Liver (tissue), 9 donors: ENCODE data around the gene ARMS2. TPM values are rescaled to one million over a fixed set of nuclear protein-coding genes. Genes with fewer than 3 reads are reported as not detected.

Experiments used
- DNase-seq: peaks from one replicate; pipeline ENCODE4 v3.0.0-alpha.2; 2017; ENCODE audit warnings: low spot score
- H3K27ac ChIP-seq, 2 donors: one replicate each; pipeline ENCODE4 v1.7.0; 2013; ENCODE audit warnings: inconsistent platforms in 2 of 2, low read length in 2 of 2, control low read depth in 1 of 2, low read depth in 1 of 2, mild to moderate bottlenecking in 1 of 2
- H3K27me3 ChIP-seq, 4 donors: one replicate each; pipeline versions ENCODE4 v1.6.1 to v1.7.0; 2013; ENCODE audit warnings: low read length in 3 of 4, inconsistent platforms in 1 of 4, mild to moderate bottlenecking in 1 of 4, moderate library complexity in 1 of 4; ENCODE audit not compliant: control insufficient read depth in 4 of 4, insufficient read depth in 4 of 4
- H3K36me3 ChIP-seq, 4 donors: one replicate each; pipeline versions ENCODE4 v1.6.1 to v1.7.0; 2013; ENCODE audit warnings: low read length in 3 of 4, mild to moderate bottlenecking in 3 of 4, low read depth in 1 of 4, moderate library complexity in 1 of 4; ENCODE audit not compliant: control insufficient read depth in 4 of 4, insufficient read depth in 3 of 4
- H3K4me1 ChIP-seq, 4 donors: one replicate each; pipeline versions ENCODE4 v1.6.1 to v1.7.0; 2013; ENCODE audit warnings: low read length in 3 of 4, mild to moderate bottlenecking in 3 of 4, moderate library complexity in 1 of 4; ENCODE audit not compliant: control insufficient read depth in 4 of 4, insufficient read depth in 4 of 4
- H3K4me3 ChIP-seq, 3 donors: one replicate each; pipeline versions ENCODE4 v1.6.1 to v1.7.0; 2013; ENCODE audit warnings: low read length in 3 of 3, control low read depth in 1 of 3, low read depth in 1 of 3, mild to moderate bottlenecking in 1 of 3
- H3K9ac ChIP-seq, 2 donors: one replicate each; pipeline ENCODE4 v1.7.0; 2013; ENCODE audit warnings: low read length in 2 of 2, mild to moderate bottlenecking in 2 of 2, moderate library complexity in 2 of 2, control low read depth in 1 of 2, low read depth in 1 of 2
- H3K9me3 ChIP-seq, 4 donors: one replicate each; pipeline versions ENCODE4 v1.6.1 to v1.7.0; 2013; ENCODE audit warnings: low read length in 3 of 4; ENCODE audit not compliant: control insufficient read depth in 4 of 4
- CTCF ChIP-seq: fragments of 150-350 bp; IDR thresholded peaks from 2 replicates; pipeline ENCODE4 v1.5.1; 2017; ENCODE audit warnings: improper control_type of control experiment, low read depth, low read length; ENCODE audit not compliant: missing input control
- EGR1 ChIP-seq, 2 donors: IDR thresholded peaks; 2 replicates each; pipeline ENCODE4 v1.6.1; 2016 to 2018; ENCODE audit warnings: antibody characterized with exemption in 2 of 2, low read depth in 2 of 2
- FOXA1 ChIP-seq: IDR thresholded peaks from 2 replicates; pipeline ENCODE4 v1.6.1; 2016; ENCODE audit warnings: antibody characterized with exemption
- FOXA2 ChIP-seq: IDR thresholded peaks from 2 replicates; pipeline ENCODE4 v1.6.1; 2016; ENCODE audit warnings: antibody characterized with exemption
- GABPA ChIP-seq, 2 donors: IDR thresholded peaks in 1 of 2; conservative IDR thresholded peaks in 1 of 2; 2 replicates each; pipeline ENCODE4 v1.6.1; 2016; ENCODE audit warnings: antibody characterized with exemption in 2 of 2, mild to moderate bottlenecking in 1 of 2, moderate library complexity in 1 of 2
- HNF4G ChIP-seq: IDR thresholded peaks from 2 replicates; pipeline ENCODE4 v1.6.1; 2016; ENCODE audit warnings: antibody characterized with exemption
- JUND ChIP-seq, 2 donors: IDR thresholded peaks; 2 replicates each; pipeline ENCODE4 v1.6.1; 2016; ENCODE audit warnings: antibody characterized with exemption in 2 of 2
- MAX ChIP-seq: IDR thresholded peaks from 2 replicates; pipeline ENCODE4 v1.6.1; 2016; ENCODE audit warnings: antibody characterized with exemption
- NR2F2 ChIP-seq: IDR thresholded peaks from 2 replicates; pipeline ENCODE4 v1.6.1; 2016; ENCODE audit warnings: antibody characterized with exemption
- RAD21 ChIP-seq, 2 donors: IDR thresholded peaks; 2 replicates each; pipeline ENCODE4 v1.6.1; 2016; ENCODE audit warnings: antibody characterized with exemption in 2 of 2, mild to moderate bottlenecking in 2 of 2
- REST ChIP-seq: IDR thresholded peaks from 2 replicates; pipeline ENCODE4 v1.6.1; 2016; ENCODE audit warnings: antibody characterized with exemption, mild to moderate bottlenecking
- RXRA ChIP-seq, 2 donors: IDR thresholded peaks; 2 replicates each; pipeline ENCODE4 v1.6.1; 2017 to 2018; ENCODE audit warnings: antibody characterized with exemption in 2 of 2, mild to moderate bottlenecking in 1 of 2
- SP1 ChIP-seq: IDR thresholded peaks from 2 replicates; pipeline ENCODE4 v1.6.1; 2018; ENCODE audit warnings: antibody characterized with exemption, mild to moderate bottlenecking
- TAF1 ChIP-seq: conservative IDR thresholded peaks from 2 replicates; pipeline ENCODE4 v1.6.1; 2016; ENCODE audit warnings: antibody characterized with exemption, mild to moderate bottlenecking
- YY1 ChIP-seq: IDR thresholded peaks from 2 replicates; pipeline ENCODE4 v1.6.1; 2016; ENCODE audit warnings: antibody characterized with exemption, mild to moderate bottlenecking
- ZBTB33 ChIP-seq: IDR thresholded peaks from 2 replicates; pipeline ENCODE4 v1.6.1; 2016; ENCODE audit warnings: antibody characterized with exemption
- WGBS: extraction: QIAGEN DNeasy Blood & Tissue Kit; methylation state at CpG from one replicate; pipeline ENCODE4 v1.1.7; 2013; 5-methylcytosine and 5-hydroxymethylcytosine counted together
- polyA plus RNA-seq, 2 donors: library from polyadenylated mRNA; stranded (reverse) in 1 of 2; unstranded in 1 of 2; fragments of 200-250 nt in 1 of 2; fragments of >200 nt in 1 of 2; fragmentation: Nextera tagmentation in 1 of 2; extraction: Ambion mirVana in 1 of 2; gene quantifications; one replicate each; pipeline versions ENCODE4 v1.2.1 to v1.2.3, GENCODE V29; 2013 to 2015
- total RNA-seq, 2 donors: library from RNA; depleted of rRNA; stranded (reverse); fragments of >200 nt; gene quantifications; one replicate each; pipeline ENCODE4 v1.2.3, GENCODE V29; 2014
- TF ChIP-seq, protein P1 (sequence below): IDR thresholded peaks from 2 replicates; pipeline ENCODE4 v1.6.1; 2016; ENCODE audit warnings: antibody characterized with exemption
- donor health status: healthy.
- donor health status: healthy.
- donor health status: healthy.
- donor health status: healthy.
- donor health status: healthy.

ARMS2 gene
- total and polyA plus RNA-seq, 4 donors, result 0.17 TPM; not detected in 3

DNA sequence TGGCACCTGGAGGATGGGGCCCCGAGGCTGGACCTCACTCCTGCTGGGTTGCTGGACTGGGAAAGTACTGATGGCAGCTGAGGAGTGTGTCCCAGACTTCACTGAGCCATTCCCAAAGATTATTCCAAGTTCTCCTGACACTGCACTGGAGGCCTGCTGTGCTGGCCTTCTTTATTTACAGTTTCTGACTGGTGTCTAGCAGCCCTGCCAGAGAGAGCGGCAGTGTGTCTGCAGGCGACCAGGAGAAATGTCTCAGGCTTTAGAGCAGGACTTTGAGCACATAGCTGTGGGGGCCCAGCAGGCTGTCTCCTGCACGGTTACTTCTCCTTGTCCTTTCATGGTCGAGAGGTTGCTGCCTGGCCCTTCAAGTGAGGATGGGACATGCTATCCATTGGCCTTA, 23.0 kb downstream of the ARMS2 start:
- H3K27me3 ChIP-seq, result no peaks in the 10 kb centered on the region
- H3K27ac ChIP-seq, result no peak overlapping the region
- H3K9me3 ChIP-seq, result no peaks in the 10 kb centered on the region
- H3K9ac ChIP-seq, result no peak overlapping the region
- no peak overlapping the region for H3K4me3 ChIP-seq
- TF ChIP-seq NR2F2 (no peak), HNF4G (no peak), GABPA (IDR thresholded peaks at IDR 0.05 in 1 of 2, conservative IDR thresholded peaks at IDR 0.05 in 1 of 2) (no peak), JUND (IDR thresholded peaks at IDR 0.05) (no peak), TAF1 (no peak), FOXA1 (no peak), MAX (no peak), FOXA2 (no peak), REST (no peak), YY1 (no peak), EGR1 (IDR thresholded peaks at IDR 0.05; ENCODE audit: low read depth in 2 of 2) (no peak), RAD21 (IDR thresholded peaks at IDR 0.05) (no peak), ZBTB33 (no peak), CTCF (no peak)
- no peak for DNase-seq
- no peaks in the 10 kb centered on the region for H3K36me3 ChIP-seq
- 86% methylated on average over 5 of the region's 5 CpGs for WGBS
- peaks cover 0 to 5% (median 2%) of the 10 kb centered on the region in 4 donors for H3K4me1 ChIP-seq

DNA sequence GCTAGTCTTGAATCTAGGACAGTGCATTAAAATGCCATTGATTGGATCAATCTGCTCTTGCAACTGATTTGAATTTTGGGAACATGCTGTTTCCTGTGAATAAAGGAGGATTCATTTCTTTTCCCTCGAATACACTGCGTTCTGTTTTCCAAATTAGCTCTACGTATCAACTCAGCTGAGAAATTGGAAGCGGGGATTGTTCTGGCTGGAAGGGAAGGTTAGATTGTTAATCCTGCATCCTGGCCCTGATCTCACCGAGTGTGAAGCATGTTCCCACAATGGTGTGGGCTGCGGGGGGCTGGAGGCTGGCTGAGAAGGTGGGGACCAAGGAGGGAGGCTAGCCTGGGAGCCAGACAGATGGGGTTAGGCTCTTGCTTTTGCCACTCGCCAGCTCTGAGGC, 24.5 kb downstream of the ARMS2 start:
- Histone ChIP-seq H3K9me3 (no peaks in the 10 kb centered on the region), H3K36me3 (no peaks in the 10 kb centered on the region), H3K9ac (no peak overlapping the region), H3K27me3 (no peaks in the 10 kb centered on the region), H3K27ac (no peak overlapping the region), H3K4me1 (peaks cover 0 to 5% (median 2%) of the 10 kb centered on the region in 4 donors), H3K4me3 (no peak overlapping the region)
- no peak for DNase-seq
- WGBS, result 89% methylated on average over 7 of the region's 7 CpGs
- TF ChIP-seq FOXA1 (no peak), REST (no peak), SP1 (no peak), CTCF (no peak), RXRA (IDR thresholded peaks at IDR 0.05) (no peak), FOXA2 (no peak), GABPA (IDR thresholded peaks at IDR 0.05 in 1 of 2, conservative IDR thresholded peaks at IDR 0.05 in 1 of 2) (no peak), YY1 (no peak)
- TF ChIP-seq, protein P1, sequence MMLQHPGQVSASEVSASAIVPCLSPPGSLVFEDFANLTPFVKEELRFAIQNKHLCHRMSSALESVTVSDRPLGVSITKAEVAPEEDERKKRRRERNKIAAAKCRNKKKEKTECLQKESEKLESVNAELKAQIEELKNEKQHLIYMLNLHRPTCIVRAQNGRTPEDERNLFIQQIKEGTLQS, result no peak
